Cerebellar cortex (tissue), 1 donor: Measurements from ENCODE around the gene IQGAP2.

Source experiments
- DNase-seq: peaks from one replicate; pipeline ENCODE4 v3.0.0-alpha.2; 2015; ENCODE audit warnings: low spot score

IQGAP2 gene

GRCh38 chr5:76477571-76477970, 74.5 kb downstream of the IQGAP2 start:
- DNase-seq: no peak

- DNase-seq: peak; percentile 41
Observed at GRCh38 chr5:76479281-76479680, 76.2 kb downstream of the IQGAP2 start.

GRCh38 chr5:76479973-76480667, 77.0 kb downstream of the IQGAP2 start:
- DNase-seq: no peak

GRCh38 chr5:76482984-76483383, 79.9 kb downstream of the IQGAP2 start:
- no peak for DNase-seq

- DNase-seq: no peak
Observed at GRCh38 chr5:76483433-76483832, 80.3 kb downstream of the IQGAP2 start.

- DNase-seq: no peak
Observed at GRCh38 chr5:76483881-76484280, 80.8 kb downstream of the IQGAP2 start.

GRCh38 chr5:76485511-76485910, 82.4 kb downstream of the IQGAP2 start:
- DNase-seq: no peak

- no peak for DNase-seq
Observed at GRCh38 chr5:76487386-76487785, 84.3 kb downstream of the IQGAP2 start.

GRCh38 chr5:76487821-76488220, 84.7 kb downstream of the IQGAP2 start:
- DNase-seq: no peak

- no peak for DNase-seq
Observed at GRCh38 chr5:76488969-76489368, 85.9 kb downstream of the IQGAP2 start.

GRCh38 chr5:76489877-76490688, 87.0 kb downstream of the IQGAP2 start:
- no peak for DNase-seq

GRCh38 chr5:76490960-76491359, 87.9 kb downstream of the IQGAP2 start:
- DNase-seq: no peak

GRCh38 chr5:76492819-76493189, 89.7 kb downstream of the IQGAP2 start:
- DNase-seq: no peak

- no peak for DNase-seq
Observed at GRCh38 chr5:76493190-76493837, 90.2 kb downstream of the IQGAP2 start.

- no peak for DNase-seq
Observed at GRCh38 chr5:76494201-76494600, 91.1 kb downstream of the IQGAP2 start.

- DNase-seq: no peak
Observed at GRCh38 chr5:76495870-76496269, 92.8 kb downstream of the IQGAP2 start.

GRCh38 chr5:76497065-76497460, 94.0 kb downstream of the IQGAP2 start:
- no peak for DNase-seq

- DNase-seq: no peak
Observed at GRCh38 chr5:76497986-76498717, 95.1 kb downstream of the IQGAP2 start.

GRCh38 chr5:76499507-76500161, 96.5 kb downstream of the IQGAP2 start:
- no peak for DNase-seq

- DNase-seq: no peak
Observed at GRCh38 chr5:76500633-76501393, 97.7 kb downstream of the IQGAP2 start.

GRCh38 chr5:76503929-76504328, 100.8 kb downstream of the IQGAP2 start:
- no peak for DNase-seq
